Esophagus (tissue), 2 donors: ENCODE results near the gene ENAM. TPM values are rescaled to one million over a fixed set of nuclear protein-coding genes. Genes with fewer than 3 reads are reported as not detected.

ENCODE experiments used
- H3K27ac ChIP-seq, 2 donors: one replicate each; pipeline ENCODE4 v1.5.1; 2013; ENCODE audit warnings: low read depth in 2 of 2, mild to moderate bottlenecking in 2 of 2, inconsistent platforms in 1 of 2, low read length in 1 of 2, moderate library complexity in 1 of 2
- H3K27me3 ChIP-seq, 2 donors: one replicate each; pipeline ENCODE4 v1.6.1; 2013; ENCODE audit warnings: low read length in 2 of 2, control low read depth in 1 of 2, mild to moderate bottlenecking in 1 of 2; ENCODE audit not compliant: insufficient read depth in 2 of 2, control insufficient read depth in 1 of 2
- H3K36me3 ChIP-seq, 2 donors: one replicate each; pipeline ENCODE4 v1.6.1; 2013; ENCODE audit warnings: low read length in 1 of 2; ENCODE audit not compliant: control insufficient read depth in 2 of 2, insufficient read depth in 2 of 2
- H3K4me1 ChIP-seq, 2 donors: one replicate each; pipeline ENCODE4 v1.6.1; 2013; ENCODE audit warnings: low read length in 1 of 2; ENCODE audit not compliant: control insufficient read depth in 2 of 2, insufficient read depth in 2 of 2
- H3K4me3 ChIP-seq, 2 donors: one replicate each; pipeline ENCODE4 v1.5.1; 2013; ENCODE audit warnings: low read length in 2 of 2, mild to moderate bottlenecking in 2 of 2, low read depth in 1 of 2, moderate library complexity in 1 of 2
- H3K9me3 ChIP-seq, 2 donors: one replicate each; pipeline ENCODE4 v1.6.1; 2013; ENCODE audit warnings: mild to moderate bottlenecking in 2 of 2, low read depth in 1 of 2, low read length in 1 of 2, moderate library complexity in 1 of 2; ENCODE audit not compliant: control insufficient read depth in 2 of 2, insufficient read depth in 1 of 2
- WGBS, 2 donors: extraction: QIAGEN DNeasy Blood & Tissue Kit; methylation state at CpG; one replicate each; pipeline ENCODE4 v1.1.7; 2013; 5-methylcytosine and 5-hydroxymethylcytosine counted together
- polyA plus RNA-seq, 2 donors: library from polyadenylated mRNA; stranded (reverse); fragments of 200-250 nt; gene quantifications; one replicate each; pipeline ENCODE4 v1.2.3, GENCODE V29; 2013
- donor health status: healthy with polysubstance abuse.
- donor health status: Bipolar disorder and iron deficiency.

Gene ENAM
- polyA plus RNA-seq, 2 donors, result not detected

DNA sequence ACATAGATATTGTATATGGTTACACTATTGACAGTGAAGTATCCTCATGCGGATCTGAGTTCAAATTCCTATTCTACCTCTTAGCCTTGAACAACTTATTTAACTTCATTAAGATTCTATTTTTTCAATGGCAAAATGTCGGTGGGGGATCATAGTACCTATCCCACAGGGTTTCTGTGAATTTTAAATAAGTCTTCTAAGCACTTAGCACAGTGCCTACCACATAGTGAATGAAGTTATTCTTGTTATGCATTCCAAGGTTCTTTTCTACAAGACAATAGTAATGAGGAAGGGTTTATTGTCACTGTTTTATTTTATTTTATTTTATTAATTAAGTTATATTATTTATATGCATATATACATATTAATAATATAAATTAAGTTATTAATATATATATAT, 8.8 kb upstream of the ENAM start:
- no peaks in the 10 kb centered on the region for H3K27me3 ChIP-seq
- WGBS, 2 donors, result 94 to 98% methylated on average over 2 of the region's 2 CpGs

DNA sequence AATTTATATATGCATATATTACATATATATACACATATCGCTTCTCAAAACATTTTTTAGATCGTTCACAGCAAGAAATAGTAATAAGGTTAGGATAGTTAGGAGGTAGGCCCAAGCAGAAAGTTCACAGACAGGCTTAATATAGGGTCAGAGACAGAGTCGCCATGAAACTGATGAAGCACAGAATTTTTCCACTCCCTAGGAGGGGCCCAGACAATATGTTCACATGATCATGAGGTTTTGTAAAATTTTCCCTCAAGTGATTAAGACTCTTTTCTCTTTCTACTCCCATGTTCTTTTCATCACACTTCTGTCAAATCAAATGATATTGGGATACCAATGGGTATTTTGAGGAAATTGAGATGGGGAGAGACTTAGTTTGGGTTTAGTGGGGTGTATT, 5.2 kb upstream of the ENAM start:
- Histone ChIP-seq H3K27me3 (no peaks in the 10 kb centered on the region), H3K27ac (no peak overlapping the region), H3K36me3 (no peaks in the 10 kb centered on the region), H3K4me1 (no peaks in the 10 kb centered on the region), H3K4me3 (no peak overlapping the region), H3K9me3 (no peaks in the 10 kb centered on the region)
- 94 to 96% methylated on average over 3 of the region's 3 CpGs for WGBS, 2 donors

More for the DNA sequence above, 8.8 kb upstream of the ENAM start:
- H3K27ac ChIP-seq, result no peak overlapping the region
- H3K36me3 ChIP-seq, result no peaks in the 10 kb centered on the region
- H3K4me3 ChIP-seq, result no peak overlapping the region
- no peaks in the 10 kb centered on the region for H3K9me3 ChIP-seq
- no peaks in the 10 kb centered on the region for H3K4me1 ChIP-seq

- H3K27ac ChIP-seq, result no peak overlapping the region
- no peaks in the 10 kb centered on the region for H3K4me1 ChIP-seq
- no peaks in the 10 kb centered on the region for H3K36me3 ChIP-seq
- H3K9me3 ChIP-seq, result no peaks in the 10 kb centered on the region
- no peak overlapping the region for H3K4me3 ChIP-seq
- no peaks in the 10 kb centered on the region for H3K27me3 ChIP-seq
- 38 to 63% methylated on average over 1 of the region's 1 CpG for WGBS, 2 donors
Measured at GRCh38 chr4:70624226-70624793, 4.2 kb upstream of the ENAM start.

DNA sequence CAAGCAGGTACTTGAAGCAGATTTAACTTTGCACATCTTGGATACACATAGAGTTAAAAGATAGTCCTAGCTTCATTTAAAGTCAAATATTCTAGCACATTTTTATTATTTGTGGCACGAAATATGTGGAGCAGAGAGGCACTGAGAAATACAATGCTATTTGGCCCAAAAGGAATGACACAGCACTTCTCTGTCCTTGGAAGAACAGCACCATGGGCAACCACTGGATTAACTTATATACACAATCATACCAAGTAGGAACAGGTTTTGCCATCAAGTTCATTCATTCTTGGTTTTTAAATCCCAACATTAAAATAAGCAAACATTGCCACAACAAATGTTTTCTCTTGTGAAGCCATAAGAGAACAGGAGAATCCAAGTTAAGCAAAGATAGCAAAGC, 924 bp upstream of the ENAM start:
- Histone ChIP-seq H3K9me3 (no peaks in the 10 kb centered on the region), H3K4me3 (no peak overlapping the region), H3K4me1 (no peaks in the 10 kb centered on the region), H3K36me3 (no peaks in the 10 kb centered on the region), H3K27ac (no peak overlapping the region), H3K27me3 (no peaks in the 10 kb centered on the region)
- WGBS, 2 donors, result 45 to 60% methylated on average over 1 of the region's 1 CpG

GRCh38 chr4:70629469-70630090, 1.0 kb downstream of the ENAM start:
- Histone ChIP-seq H3K27me3 (no peaks in the 10 kb centered on the region), H3K4me3 (no peak overlapping the region), H3K4me1 (no peaks in the 10 kb centered on the region), H3K36me3 (no peaks in the 10 kb centered on the region), H3K9me3 (no peaks in the 10 kb centered on the region), H3K27ac (no peak overlapping the region)
- 80 to 92% methylated on average over 1 of the region's 1 CpG for WGBS, 2 donors

GRCh38 chr4:70630162-70630561, 1.6 kb downstream of the ENAM start:
- no peaks in the 10 kb centered on the region for H3K27me3 ChIP-seq
- no peaks in the 10 kb centered on the region for H3K4me1 ChIP-seq
- 72 to 77% methylated on average over 3 of the region's 3 CpGs for WGBS, 2 donors
- no peaks in the 10 kb centered on the region for H3K9me3 ChIP-seq
- no peak overlapping the region for H3K4me3 ChIP-seq
- H3K27ac ChIP-seq, result no peak overlapping the region
- H3K36me3 ChIP-seq, result no peaks in the 10 kb centered on the region

DNA sequence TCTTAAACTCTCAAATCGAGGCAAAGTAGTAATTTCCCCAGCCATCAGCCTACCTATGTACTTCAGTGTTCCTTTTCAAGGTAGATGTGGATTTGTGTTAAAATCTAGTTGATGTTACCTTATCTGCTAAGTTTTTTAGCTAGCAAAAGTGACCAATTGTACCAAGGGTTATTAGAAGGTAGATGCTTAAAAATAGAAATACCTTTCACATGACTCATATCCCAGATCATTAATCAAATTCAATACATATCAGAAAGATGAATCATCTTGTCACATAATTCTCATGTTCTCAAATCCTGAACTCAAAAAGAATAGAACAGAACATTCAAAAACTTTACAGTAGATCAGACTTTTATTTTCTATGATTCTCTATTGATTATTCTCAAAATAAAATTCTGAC, 3.5 kb downstream of the ENAM start:
- no peak overlapping the region for H3K4me3 ChIP-seq
- H3K9me3 ChIP-seq, result no peaks in the 10 kb centered on the region
- no peaks in the 10 kb centered on the region for H3K4me1 ChIP-seq
- H3K27me3 ChIP-seq, result no peaks in the 10 kb centered on the region
- H3K36me3 ChIP-seq, result no peaks in the 10 kb centered on the region
- 80 to 84% methylated on average over 1 of the region's 1 CpG for WGBS, 2 donors
- no peak overlapping the region for H3K27ac ChIP-seq

DNA sequence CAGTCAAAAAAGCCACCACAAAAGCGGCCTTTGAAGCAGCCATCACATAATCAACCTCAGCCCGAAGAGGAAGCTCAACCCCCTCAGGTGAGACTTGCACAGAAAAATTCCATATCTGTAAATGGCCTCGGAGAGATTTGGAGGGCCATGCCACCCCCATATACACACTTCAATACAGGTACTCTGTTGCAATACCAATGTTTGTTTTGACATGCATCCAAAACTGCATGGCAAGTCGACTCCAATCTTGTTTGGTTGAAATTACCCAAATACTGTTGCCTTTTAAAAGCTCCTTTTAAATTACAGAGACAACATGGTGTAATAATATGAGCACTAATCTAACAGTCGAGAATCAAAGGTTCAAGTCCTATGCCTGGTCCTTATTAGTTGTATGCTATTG, 5.9 kb downstream of the ENAM start:
- H3K4me3 ChIP-seq, result no peak overlapping the region

DNA sequence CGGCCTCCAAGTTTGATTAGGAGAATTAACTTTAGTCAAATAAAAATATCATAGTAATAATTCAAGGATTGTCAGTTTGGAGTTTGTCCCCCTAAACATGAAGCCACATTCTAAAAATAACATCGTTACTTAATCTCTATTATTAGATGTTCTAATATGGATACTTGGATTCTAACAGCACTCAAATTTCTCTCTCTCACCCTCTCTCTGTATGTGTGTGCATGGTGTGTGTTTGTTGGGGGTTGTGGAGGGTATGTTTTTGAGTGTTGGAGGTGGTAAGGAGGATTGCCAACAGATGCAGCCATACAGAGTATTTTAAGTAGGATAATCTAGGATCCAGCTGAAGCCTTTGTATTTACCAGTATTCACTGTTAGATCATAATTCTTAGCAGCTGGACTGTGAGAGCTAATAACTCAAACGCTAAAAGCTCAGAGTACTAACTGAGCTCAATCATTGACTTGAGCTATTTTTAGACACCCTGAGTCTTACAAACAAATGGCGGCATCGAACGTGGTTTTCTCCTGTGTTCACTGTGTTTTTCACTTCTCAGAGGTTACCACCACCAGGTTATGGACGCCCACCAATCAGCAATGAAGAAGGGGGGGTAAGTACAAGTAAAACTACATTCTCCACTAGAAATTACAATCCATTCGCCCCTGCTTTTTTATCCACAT, 8.8 kb downstream of the ENAM start:
- Histone ChIP-seq H3K9me3 (no peaks in the 10 kb centered on the region), H3K27ac (no peak overlapping the region), H3K4me1 (no peaks in the 10 kb centered on the region), H3K27me3 (no peaks in the 10 kb centered on the region), H3K4me3 (no peak overlapping the region), H3K36me3 (no peaks in the 10 kb centered on the region)
- WGBS, 2 donors, result 38 to 51% methylated on average over 8 of the region's 8 CpGs

More for the DNA sequence above, 5.9 kb downstream of the ENAM start:
- Histone ChIP-seq H3K27me3 (no peaks in the 10 kb centered on the region), H3K27ac (no peak overlapping the region), H3K36me3 (no peaks in the 10 kb centered on the region), H3K9me3 (no peaks in the 10 kb centered on the region), H3K4me1 (no peaks in the 10 kb centered on the region)
- WGBS, 2 donors, result 70 to 71% methylated on average over 5 of the region's 5 CpGs

DNA sequence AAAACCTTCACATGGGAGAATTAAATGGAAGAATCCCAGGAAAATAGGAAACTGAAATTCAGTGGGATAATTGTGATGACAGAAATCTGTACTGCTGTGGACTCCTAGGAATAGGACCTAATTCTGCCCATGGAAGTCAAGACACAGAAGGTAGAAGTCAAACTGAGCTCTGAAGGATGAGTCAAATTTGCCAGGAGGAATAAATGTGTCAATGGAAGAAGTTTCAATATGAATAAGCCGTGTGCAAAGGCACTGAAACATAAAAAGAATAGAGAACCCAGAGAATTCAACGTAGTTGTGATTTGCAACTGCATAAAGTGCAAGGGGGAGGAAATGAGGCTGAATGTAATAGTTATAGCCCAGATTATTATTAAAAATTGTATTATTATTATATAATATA, 11.6 kb downstream of the ENAM start:
- no peaks in the 10 kb centered on the region for H3K27me3 ChIP-seq
- WGBS, 2 donors, result 74 to 78% methylated on average over 2 of the region's 2 CpGs
- H3K4me3 ChIP-seq, result no peak overlapping the region
- H3K27ac ChIP-seq, result no peak overlapping the region
- H3K9me3 ChIP-seq, result no peaks in the 10 kb centered on the region
- H3K36me3 ChIP-seq, result no peaks in the 10 kb centered on the region
- H3K4me1 ChIP-seq, result no peaks in the 10 kb centered on the region
